Fibroblast of gingiva (primary cell): ENCODE data around the gene DNASE2B.

ENCODE experiments used
- DNase-seq: peaks from one replicate; pipeline ENCODE4 v3.0.0-alpha.2; 2011; ENCODE audit warnings: low read depth

The DNASE2B gene

DNA sequence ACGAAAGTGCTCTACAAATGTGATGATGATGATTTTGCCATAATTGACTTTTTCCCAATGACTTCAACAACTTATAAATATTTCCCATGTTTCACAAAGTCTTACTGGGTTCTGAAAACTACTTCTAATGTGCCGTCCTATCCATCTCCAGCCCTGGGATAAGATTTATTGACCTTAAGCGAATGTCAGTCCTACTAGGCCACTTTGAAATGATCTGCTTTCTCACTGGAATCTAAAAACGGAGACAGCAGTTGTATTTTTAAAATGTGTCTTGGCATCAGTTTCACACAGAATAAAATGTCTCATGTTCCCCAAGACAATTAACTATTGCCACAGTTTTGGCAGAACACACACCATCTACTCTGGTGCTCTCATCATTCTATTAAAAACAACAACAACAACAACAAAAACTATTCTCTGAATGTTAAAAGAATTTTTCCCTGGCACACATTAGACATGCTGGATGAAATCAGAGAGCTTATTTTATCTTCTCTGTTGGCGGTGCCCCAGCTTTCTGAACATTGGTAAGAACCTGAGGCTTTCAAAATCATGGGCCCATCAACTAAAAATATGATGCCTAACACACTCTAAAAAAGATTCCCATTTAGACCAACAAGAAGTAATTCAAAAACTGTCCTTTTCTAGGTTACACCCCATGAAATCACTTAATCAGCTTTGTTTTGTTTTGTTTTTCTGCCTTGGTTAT lies 23.1 kb upstream of the DNASE2B start:
- DNase-seq = peak; percentile 83

GRCh38 chr1:84376000-84376910 lies 22.0 kb upstream of the DNASE2B start:
- no peak for DNase-seq

DNA sequence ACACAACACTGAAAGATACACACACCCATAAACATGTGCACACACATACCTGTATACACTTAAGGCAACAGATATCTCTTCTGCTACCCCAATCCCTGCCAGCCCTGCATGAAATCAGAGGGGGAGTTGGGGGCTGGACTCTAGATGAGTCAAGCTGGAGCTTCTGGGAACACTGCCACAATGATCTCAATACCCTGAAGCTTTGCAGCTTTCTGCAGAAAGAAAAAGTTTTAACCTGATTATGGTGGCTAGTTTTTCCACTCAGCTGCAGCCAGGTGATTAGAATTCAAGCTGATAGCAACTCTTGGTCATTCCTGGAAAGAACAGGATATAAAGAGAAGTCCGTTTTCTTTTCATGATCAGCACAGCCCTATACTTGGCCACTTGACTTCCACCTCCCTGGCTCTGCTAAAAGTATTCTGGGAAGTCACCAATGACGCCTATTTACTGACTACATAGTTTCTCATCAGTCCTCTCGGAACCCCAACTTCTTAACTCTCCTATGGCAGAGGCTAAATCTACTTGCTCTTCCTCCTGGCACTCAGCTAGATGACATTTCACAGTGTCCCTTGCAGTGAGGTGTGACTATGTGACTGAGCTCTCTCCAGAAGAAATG lies 20.7 kb upstream of the DNASE2B start:
- DNase-seq = peak; percentile 59

DNA sequence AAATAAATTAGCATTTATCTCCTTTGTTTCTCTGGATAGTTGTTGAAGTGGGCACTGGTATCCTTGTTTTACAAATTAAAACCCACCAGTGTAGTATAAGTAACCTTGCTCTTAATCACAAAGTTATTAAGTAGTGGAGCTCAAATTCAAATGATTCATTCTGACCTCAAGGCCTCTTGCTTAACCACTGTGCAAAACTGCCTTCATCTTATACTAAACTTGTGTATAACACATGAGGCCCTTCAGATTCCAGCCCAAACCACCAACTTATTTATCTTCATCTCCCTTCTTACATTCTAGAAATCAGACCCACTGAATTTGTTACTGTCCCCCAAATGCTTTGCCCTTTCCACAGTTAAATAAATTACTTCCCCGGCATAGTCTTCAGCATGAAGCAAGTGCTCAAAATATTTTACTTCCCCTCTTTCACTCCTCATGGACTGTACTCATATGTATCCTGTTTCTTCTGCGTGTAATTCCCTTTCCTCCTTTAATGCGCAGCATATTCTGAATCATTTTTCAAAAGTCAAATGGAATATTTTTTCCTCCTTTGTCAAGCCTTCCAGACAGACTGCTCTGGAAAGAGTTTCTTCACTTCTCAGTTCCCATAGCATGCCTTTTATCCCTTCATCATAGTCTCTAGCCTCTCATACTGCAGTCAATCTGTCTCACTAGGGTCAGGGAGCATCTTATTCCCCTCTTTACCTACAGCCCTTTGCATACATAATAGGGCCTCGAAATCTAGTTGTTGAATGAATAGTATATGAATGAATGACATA lies 19.0 kb upstream of the DNASE2B start:
- peak; percentile 66 for DNase-seq

DNA sequence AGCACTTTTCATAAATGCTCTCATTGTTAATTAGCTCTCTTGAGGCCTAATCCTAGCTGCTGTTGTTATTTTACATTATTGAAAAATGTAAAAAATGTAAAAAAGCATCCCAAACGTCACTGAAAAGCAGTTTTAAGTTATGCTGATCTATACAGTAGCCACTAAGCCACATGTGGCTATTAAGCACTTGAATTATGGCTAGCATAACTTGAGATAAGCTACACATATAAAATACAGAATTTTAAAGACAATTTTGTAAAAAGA lies 18.4 kb upstream of the DNASE2B start:
- DNase-seq = no peak

GRCh38 chr1:84382127-84382526 lies 16.2 kb upstream of the DNASE2B start:
- DNase-seq = no peak

- DNase-seq = no peak
These were observed 12.9 kb upstream of the DNASE2B start for GRCh38 chr1:84385347-84385746.

- no peak for DNase-seq
These were observed 11.4 kb upstream of the DNASE2B start for GRCh38 chr1:84386716-84387479.

DNA sequence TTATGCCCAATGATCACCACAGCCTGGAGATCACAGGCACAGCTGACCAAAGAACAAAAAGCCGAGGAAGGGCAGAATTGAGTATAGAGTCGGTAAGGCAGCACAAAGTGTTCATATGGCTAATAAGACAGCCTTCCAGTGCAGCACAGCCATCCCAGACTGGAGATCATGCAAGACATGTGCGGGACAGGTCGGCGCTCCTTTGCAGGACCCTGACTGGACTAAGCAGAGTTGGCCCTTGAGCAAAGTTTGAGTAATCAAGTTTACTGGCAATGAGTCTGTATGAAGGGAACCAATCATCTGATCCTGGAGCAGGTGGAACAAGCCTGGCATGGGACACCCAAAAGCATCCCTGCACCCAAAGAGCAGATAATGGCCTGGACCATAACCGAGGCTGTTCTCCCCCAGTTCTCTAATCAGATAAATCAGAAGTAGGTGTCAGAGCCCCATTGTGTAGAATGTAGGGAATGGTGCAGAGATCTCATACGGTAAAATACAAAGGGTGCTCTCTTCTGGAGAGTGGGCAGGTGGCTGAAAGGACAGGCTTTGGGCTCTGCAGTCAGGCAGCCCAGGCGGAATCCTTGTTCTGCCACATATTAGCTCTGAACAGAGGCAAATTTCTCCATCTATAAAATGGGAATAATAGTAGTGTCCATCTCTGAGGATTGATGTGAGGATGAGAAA lies 10.7 kb upstream of the DNASE2B start:
- no peak for DNase-seq

DNA sequence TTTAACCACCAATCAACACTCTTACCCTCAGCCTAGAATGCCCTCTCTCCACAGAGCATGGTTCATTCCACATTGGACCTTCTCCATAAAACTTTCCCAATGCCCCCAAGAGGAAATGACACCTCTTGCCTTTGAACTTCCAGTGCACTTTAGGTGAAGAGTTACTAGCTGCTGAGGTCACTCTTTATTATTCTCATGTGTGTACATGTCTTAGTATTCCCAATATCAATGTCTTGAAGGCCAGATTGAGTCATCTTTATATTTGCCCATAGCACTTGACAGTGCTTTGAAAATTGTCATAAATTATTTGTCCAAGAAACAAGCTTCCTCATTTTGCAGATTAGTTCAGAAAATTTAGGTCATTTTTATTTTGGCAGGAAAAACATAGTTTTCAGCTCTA lies 8.1 kb upstream of the DNASE2B start:
- DNase-seq = no peak

GRCh38 chr1:84401156-84401555 lies 2.9 kb downstream of the DNASE2B start:
- DNase-seq = no peak

GRCh38 chr1:84402060-84402459 lies 3.8 kb downstream of the DNASE2B start:
- DNase-seq = no peak

GRCh38 chr1:84402501-84402900 lies 4.2 kb downstream of the DNASE2B start:
- DNase-seq = no peak

GRCh38 chr1:84403347-84403746 lies 5.1 kb downstream of the DNASE2B start:
- no peak for DNase-seq

GRCh38 chr1:84406346-84406861 lies 8.1 kb downstream of the DNASE2B start:
- no peak for DNase-seq

DNA sequence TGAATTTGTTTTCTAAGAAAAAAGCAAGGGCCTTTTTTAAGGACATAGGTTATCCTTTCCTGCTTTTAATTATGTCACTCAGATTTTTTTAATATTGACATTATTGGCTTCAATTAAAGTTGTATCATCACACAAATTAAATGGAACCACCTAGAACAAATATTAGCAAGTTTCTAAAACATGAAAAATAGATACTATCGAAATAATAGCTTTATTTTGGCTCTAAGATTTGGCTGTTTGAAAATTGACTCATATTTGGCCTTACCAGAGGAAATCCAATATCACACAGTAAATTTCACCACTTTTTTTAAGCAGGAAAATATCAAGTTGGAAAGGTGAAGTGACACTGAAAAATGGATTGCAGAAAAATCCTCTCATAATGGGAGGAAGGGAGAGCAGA lies 9.2 kb downstream of the DNASE2B start:
- no peak for DNase-seq

- DNase-seq = no peak
These were observed 9.7 kb downstream of the DNASE2B start for GRCh38 chr1:84407958-84408422.

- DNase-seq = no peak
These were observed 11.6 kb downstream of the DNASE2B start for GRCh38 chr1:84409888-84410287.

GRCh38 chr1:84410328-84411095 lies 12.2 kb downstream of the DNASE2B start:
- no peak for DNase-seq
